CD14-positive monocyte (primary cell): Measurements from ENCODE around the gene GIMAP8. TPM values are rescaled to one million over a fixed set of nuclear protein-coding genes. Genes with fewer than 3 reads are reported as not detected.
A peak's percentile ranks its signal among the peaks of the same experiment; 100 is the strongest.
"Not testable (repeated sequence)": the region's sequence is repeated elsewhere in the genome, so short reads cannot be mapped to it uniquely, and the experiment has no call there.

ENCODE experiments used
- DNase-seq, 3 donors: peaks; one replicate each; pipeline ENCODE4 v3.0.0-alpha.2; 2011 to 2022
- H2AFZ ChIP-seq: 2 replicates; pipeline ENCODE4 v1.6.0; 2012; ENCODE audit warnings: mild to moderate bottlenecking, low read depth, low read length, inconsistent platforms; ENCODE audit not compliant: insufficient read depth, poor library complexity, severe bottlenecking
- H3K27ac ChIP-seq, 2 donors: 1 replicate in 1 of 2; 2 replicates in 1 of 2; pipeline ENCODE4 v1.5.1; 2012 to 2013; ENCODE audit warnings: low read length in 2 of 2, control low read depth in 1 of 2, inconsistent platforms in 1 of 2, low read depth in 1 of 2, mild to moderate bottlenecking in 1 of 2
- H3K27me3 ChIP-seq, 2 donors: one replicate each; pipeline versions ENCODE4 v1.6.0 to v1.6.1; 2011 to 2013; ENCODE audit warnings: low read length in 2 of 2; ENCODE audit not compliant: control insufficient read depth in 2 of 2, insufficient read depth in 2 of 2
- H3K36me3 ChIP-seq, 2 donors: replicated peaks in 1 of 2; 1 replicate in 1 of 2; 2 replicates in 1 of 2; pipeline versions ENCODE4 v1.5.1 to v1.6.1; 2012 to 2013; ENCODE audit warnings: low read length in 2 of 2, control low read depth in 1 of 2, inconsistent platforms in 1 of 2, mild to moderate bottlenecking in 1 of 2; ENCODE audit not compliant: insufficient read depth in 2 of 2, control insufficient read depth in 1 of 2
- H3K4me1 ChIP-seq, 2 donors: 1 replicate in 1 of 2; 2 replicates in 1 of 2; pipeline versions ENCODE4 v1.5.1 to v1.6.1; 2012 to 2013; ENCODE audit warnings: low read length in 2 of 2, control low read depth in 1 of 2, inconsistent platforms in 1 of 2, mild to moderate bottlenecking in 1 of 2, moderate library complexity in 1 of 2; ENCODE audit not compliant: insufficient read depth in 2 of 2, control insufficient read depth in 1 of 2
- H3K4me2 ChIP-seq: replicated peaks from 2 replicates; pipeline ENCODE3; 2012; ENCODE audit warnings: low read length, moderate library complexity, mild to moderate bottlenecking; ENCODE audit not compliant: poor library complexity, severe bottlenecking; ENCODE audit errors: extremely low read depth
- H3K4me3 ChIP-seq, 3 experiments: fragments of 200-600 bp in 1 of 3; sonication (generic) in 1 of 3; replicated peaks in 1 of 3; 1 replicate in 2 of 3; 2 replicates in 1 of 3; pipeline ENCODE4 v1.5.1; 2011 to 2013; ENCODE audit warnings: low read length in 3 of 3, mild to moderate bottlenecking in 3 of 3, control low read depth in 2 of 3, low read depth in 2 of 3, inconsistent platforms in 1 of 3, moderate library complexity in 1 of 3
- H3K79me2 ChIP-seq: 2 replicates; pipeline ENCODE4 v1.6.0; 2012; ENCODE audit warnings: mild to moderate bottlenecking, control low read depth, inconsistent platforms, low read length, moderate library complexity; ENCODE audit not compliant: insufficient read depth
- H3K9ac ChIP-seq: 2 replicates; pipeline ENCODE4 v1.6.0; 2017; ENCODE audit warnings: low read length, mild to moderate bottlenecking; ENCODE audit not compliant: insufficient read depth, poor library complexity, severe bottlenecking
- H3K9me3 ChIP-seq, 2 donors: replicated peaks in 1 of 2; 1 replicate in 1 of 2; 2 replicates in 1 of 2; pipeline versions ENCODE4 v1.5.1 to v1.6.1; 2012 to 2013; ENCODE audit warnings: low read length in 2 of 2, control low read depth in 1 of 2; ENCODE audit not compliant: control insufficient read depth in 1 of 2, insufficient read depth in 1 of 2
- H4K20me1 ChIP-seq: 2 replicates; pipeline ENCODE4 v1.6.0; 2012; ENCODE audit warnings: mild to moderate bottlenecking, low read length, control low read depth, moderate library complexity; ENCODE audit not compliant: insufficient read depth
- H3K27ac Mint-ChIP-seq, 7 donors: one replicate each; pipeline ENCODE4 v1.8.0; 2020; ENCODE audit warnings: mild to moderate bottlenecking in 7 of 7, mixed read lengths in 7 of 7, moderate library complexity in 6 of 7, inconsistent platforms in 2 of 7
- H3K27me3 Mint-ChIP-seq, 3 donors: one replicate each; pipeline ENCODE4 v1.8.0; 2021 to 2022; ENCODE audit warnings: low read depth in 3 of 3, mild to moderate bottlenecking in 3 of 3, mixed read lengths in 3 of 3, moderate library complexity in 3 of 3, inconsistent platforms in 1 of 3
- H3K36me3 Mint-ChIP-seq, 2 donors: one replicate each; pipeline ENCODE4 v1.8.0; 2020; ENCODE audit warnings: mixed read lengths in 2 of 2, inconsistent platforms in 1 of 2, mild to moderate bottlenecking in 1 of 2
- H3K4me1 Mint-ChIP-seq: one replicate; pipeline ENCODE4 v1.8.0; 2020; ENCODE audit warnings: mild to moderate bottlenecking, mixed read lengths
- H3K4me3 Mint-ChIP-seq, 2 donors: one replicate each; pipeline ENCODE4 v1.8.0; 2020; ENCODE audit warnings: mild to moderate bottlenecking in 2 of 2, mixed read lengths in 2 of 2, moderate library complexity in 1 of 2
- H3K9me3 Mint-ChIP-seq, 7 donors: one replicate each; pipeline ENCODE4 v1.8.0; 2020 to 2022; ENCODE audit warnings: mixed read lengths in 7 of 7, mild to moderate bottlenecking in 6 of 7, moderate library complexity in 6 of 7, inconsistent platforms in 2 of 7
- CTCF ChIP-seq: fragments of 200-600 bp; IDR thresholded peaks from one replicate; pipeline ENCODE4 v1.8.0; 2022; ENCODE audit warnings: antibody characterized with exemption, mild to moderate bottlenecking
- WGBS: methylation state at CpG from one replicate; pipeline ENCODE4 v1.1.5; 2013; ENCODE audit warnings: missing lambda C conversion rate; ENCODE audit not compliant: insufficient coverage; 5-methylcytosine and 5-hydroxymethylcytosine counted together
- intact Hi-C, 2 donors: fragments of 100-400 bp; cut with micrococcal nuclease; formaldehyde crosslinking; loops; one replicate each; pipeline versions ENCODE4 v1.15.0 to v1.15.1; 2023
- polyA plus RNA-seq, 3 donors: library from polyadenylated mRNA; depleted of rRNA in 1 of 3; unstranded in 2 of 3; stranded (reverse) in 1 of 3; fragments of 300-500 nt in 2 of 3; fragments of >200 nt in 1 of 3; fragmentation: Illumina TruSeq in 2 of 3; gene quantifications; 1 replicate in 2 of 3; 2 replicates in 1 of 3; pipeline ENCODE4 v1.2.3, GENCODE V29; 2012 to 2021

GIMAP8 gene
- polyA plus RNA-seq, 3 donors = 12.0 to 26.8 (median 22.5) TPM

GRCh38 chr7:150484071-150484470, 33.6 kb downstream of the GIMAP8 start:
- Histone ChIP-seq H3K36me3 (peaks cover 11 to 13% of the 10 kb centered on the region in 2 donors), H3K79me2 (peaks cover 38% of the 10 kb centered on the region), H3K4me3 (peak overlapping the region in 2 of 3 experiments; percentile 37 to 67), H3K27ac (peak overlapping the region in 1 of 2 donors; percentile 77), H3K4me1 (peaks cover 93 to 100% of the 10 kb centered on the region in 2 donors), H3K4me2 (peak overlapping the region; percentile 71)
- H2AFZ ChIP-seq, H3K9me3 ChIP-seq, H3K27me3 Mint-ChIP-seq, H3K9ac ChIP-seq, H3K9me3 Mint-ChIP-seq, H3K27me3 ChIP-seq, DNase-seq, intact Hi-C loops, H4K20me1 ChIP-seq: not testable (repeated sequence)
- no CpG with 5 or more reads among the region's 3 CpGs for WGBS
- H3K27ac Mint-ChIP-seq = peak overlapping the region; percentile 78 to 89 (median 88)
- peaks cover 13 to 29% of the 10 kb centered on the region in 2 donors for H3K36me3 Mint-ChIP-seq
- peaks cover 96% of the 10 kb centered on the region for H3K4me1 Mint-ChIP-seq
- H3K4me3 Mint-ChIP-seq = peak overlapping the region; percentile 52 to 77

- Histone ChIP-seq H2AFZ (no peak overlapping the region), H3K4me3 (peak overlapping the region in 1 of 3 experiments; percentile 25), H3K9ac (no peak overlapping the region), H3K9me3 (no peaks in the 10 kb centered on the region), H3K4me1 (peaks cover 75 to 84% of the 10 kb centered on the region in 2 donors), H3K36me3 (no peaks in the 10 kb centered on the region), H3K79me2 (peaks cover 26% of the 10 kb centered on the region), H3K4me2 (no peak overlapping the region), H3K27me3 (no peaks in the 10 kb centered on the region), H3K27ac (peak overlapping the region in 1 of 2 donors; percentile 77), H4K20me1 (no peaks in the 10 kb centered on the region)
- Mint-ChIP-seq H3K36me3 (peaks cover 0 to 6% of the 10 kb centered on the region in 2 donors), H3K27ac (peak overlapping the region in 4 of 7 donors; percentile 18 to 81 (median 51)), H3K4me1 (peaks cover 88% of the 10 kb centered on the region), H3K27me3 (no peaks in the 10 kb centered on the region), H3K9me3 (peaks cover 0 to 6% (median 0%) of the 10 kb centered on the region in 7 donors), H3K4me3 (no peak overlapping the region)
- no peak for DNase-seq
- WGBS = no CpG with 5 or more reads among the region's 2 CpGs
- no peak for TF ChIP-seq CTCF
- intact Hi-C loops = no loop called here
These were observed 37.2 kb downstream of the GIMAP8 start for GRCh38 chr7:150487625-150488024.
